HG03439 (cell line): Measurements from ENCODE around the gene MRPL36.

ENCODE experiments used
- ATAC-seq: cut with Tn5 transposase; IDR thresholded peaks from one replicate; pipeline ENCODE4 v1.9.1; 2021; ENCODE audit warnings: mild to moderate bottlenecking, moderate library complexity; ENCODE audit not compliant: unreplicated experiment

Gene MRPL36

DNA sequence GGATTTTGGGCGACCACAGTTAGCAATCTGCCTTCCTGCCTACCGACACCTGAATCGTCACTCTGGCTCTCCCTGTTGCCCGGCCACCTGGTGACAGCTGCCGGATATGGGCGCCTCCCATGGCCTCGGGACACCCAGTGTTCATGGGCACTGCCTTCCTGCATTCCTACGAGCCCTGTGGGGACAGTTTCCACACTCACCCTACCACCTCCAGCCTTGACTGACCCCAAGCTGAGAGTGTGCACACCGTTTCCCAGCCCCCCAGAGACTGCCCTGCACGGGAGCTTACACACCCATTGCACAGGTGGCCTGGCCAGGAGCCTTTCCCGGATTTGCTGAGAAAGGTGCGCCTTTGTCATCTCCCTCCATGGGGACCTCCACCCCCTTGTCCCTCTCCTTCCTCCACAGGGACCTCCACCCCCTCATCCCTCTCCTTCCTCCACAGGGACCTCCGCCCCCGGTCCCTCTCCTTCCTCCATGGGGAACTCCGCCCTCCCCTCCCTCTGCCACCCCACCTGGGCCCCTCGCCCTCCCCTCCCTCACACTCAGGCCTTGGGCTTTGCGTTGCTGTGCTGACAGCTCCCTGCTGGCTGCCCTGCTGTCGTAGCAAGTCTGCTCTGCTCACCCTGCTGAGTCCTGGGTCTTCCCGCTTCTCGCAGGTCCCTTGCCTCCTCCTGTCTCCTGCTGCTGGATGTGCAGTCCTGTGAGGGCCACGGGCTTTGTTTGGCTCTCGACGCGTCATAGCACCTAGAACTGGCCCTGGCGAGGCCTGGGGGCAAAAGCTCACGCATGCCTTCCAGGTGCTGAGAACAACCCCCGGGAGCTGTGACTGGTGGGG, 48.4 kb downstream of the MRPL36 start:
- no peak for ATAC-seq

DNA sequence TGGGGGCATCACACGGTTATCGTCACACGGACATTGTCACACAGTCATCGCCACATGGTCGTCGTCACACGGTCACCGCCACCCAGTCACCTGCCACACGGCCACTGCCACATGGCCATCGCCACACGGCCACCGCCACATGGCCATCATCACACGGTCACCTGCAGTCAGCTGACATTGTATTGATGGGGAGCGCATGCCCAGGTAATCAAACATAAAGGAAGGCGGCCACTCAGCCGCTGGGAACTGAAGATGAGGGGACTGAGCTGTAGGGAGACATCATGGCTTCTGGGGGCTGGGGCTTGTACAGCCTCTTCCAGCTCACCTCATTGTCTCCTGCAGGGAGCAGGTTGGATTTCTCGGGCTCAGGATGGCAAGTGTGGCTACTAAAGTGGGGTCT, 49.2 kb downstream of the MRPL36 start:
- no peak for ATAC-seq

DNA sequence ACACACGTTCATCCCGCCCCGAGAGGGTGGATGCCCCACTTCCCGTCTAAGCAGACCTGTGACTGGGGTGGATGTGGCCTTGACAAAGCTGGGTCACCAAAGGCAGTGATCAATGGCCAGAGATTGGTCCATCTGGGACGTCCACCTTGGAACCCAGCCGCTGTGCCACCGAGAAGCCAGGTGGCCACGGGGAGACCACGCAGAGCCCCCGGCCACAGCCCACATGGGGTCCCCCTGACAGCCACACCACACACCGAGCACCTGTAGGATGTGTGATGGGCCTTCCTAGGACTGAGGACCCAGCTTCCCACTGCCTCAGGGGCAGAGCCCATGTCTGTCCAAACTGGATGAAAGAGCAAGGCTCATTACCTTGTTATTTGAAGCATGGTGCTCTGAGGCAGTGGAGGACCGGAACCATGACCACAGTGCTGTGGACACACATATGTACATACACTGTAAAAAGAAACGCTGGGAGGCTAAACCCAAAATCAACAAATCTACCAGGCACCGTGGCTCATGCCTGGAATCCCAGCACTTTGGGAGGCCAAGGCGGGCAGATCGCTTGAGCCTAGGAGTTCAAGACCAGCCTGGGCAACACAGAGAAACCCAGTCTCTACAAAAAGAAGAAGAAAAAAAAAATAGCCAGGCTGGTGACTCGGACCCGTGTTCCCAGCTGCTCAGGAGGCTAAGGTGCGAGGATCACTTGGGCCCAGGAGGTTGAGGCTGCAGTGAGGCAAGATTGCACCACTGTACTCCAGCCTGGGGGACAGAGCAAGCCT, 50.1 kb downstream of the MRPL36 start:
- ATAC-seq, result no peak

DNA sequence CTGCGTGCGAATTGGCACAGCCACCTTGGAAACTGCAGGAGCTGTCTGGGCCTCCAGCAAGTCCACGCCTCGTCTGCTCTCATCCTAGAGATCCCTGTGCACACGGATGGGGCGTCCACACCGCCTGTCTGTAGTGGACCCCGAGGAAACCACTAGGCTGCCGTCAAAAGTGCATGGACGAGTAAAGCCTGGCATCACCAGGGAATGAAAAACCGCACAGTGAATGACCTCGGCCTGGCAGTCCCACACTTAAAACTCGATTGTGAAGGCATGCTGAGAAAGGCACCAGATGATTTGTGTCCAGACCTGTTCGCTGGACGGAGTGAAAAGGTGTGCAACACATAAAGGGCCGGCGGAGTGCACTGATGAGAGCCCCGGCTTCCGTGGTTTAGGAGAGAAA, 50.8 kb downstream of the MRPL36 start:
- no peak for ATAC-seq
